ENCODE measurements around the gene CCL20. TPM values are rescaled to one million over a fixed set of nuclear protein-coding genes. Genes with fewer than 3 reads are reported as not detected.
"Not testable (repeated sequence)": the region's sequence is repeated elsewhere in the genome, so short reads cannot be mapped to it uniquely, and the experiment has no call there.

Gene CCL20
- polyA plus RNA-seq, 1 donor: 0.49 TPM

DNA sequence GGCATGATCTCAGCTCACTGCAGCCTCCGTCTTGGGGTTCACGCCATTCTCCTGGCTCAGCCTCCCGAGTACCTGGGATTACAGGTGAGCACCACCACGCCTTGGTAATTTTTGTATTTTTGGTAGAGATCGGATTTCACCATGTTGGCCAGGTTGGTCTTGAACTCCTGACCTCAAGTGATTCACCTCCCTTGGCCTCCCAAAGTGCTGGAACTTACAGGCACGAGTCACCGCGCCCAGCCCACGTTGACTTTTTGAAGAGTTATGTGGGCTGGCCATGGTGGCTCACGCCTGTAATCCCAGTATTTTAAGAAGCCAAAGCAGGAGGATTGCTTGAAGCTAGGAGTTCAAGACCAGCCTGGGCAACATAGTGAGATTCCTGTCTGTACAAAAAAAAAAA is 20.8 kb downstream of the CCL20 start:
- no peak for DNase-seq (ENCODE audit: low read depth)

DNA sequence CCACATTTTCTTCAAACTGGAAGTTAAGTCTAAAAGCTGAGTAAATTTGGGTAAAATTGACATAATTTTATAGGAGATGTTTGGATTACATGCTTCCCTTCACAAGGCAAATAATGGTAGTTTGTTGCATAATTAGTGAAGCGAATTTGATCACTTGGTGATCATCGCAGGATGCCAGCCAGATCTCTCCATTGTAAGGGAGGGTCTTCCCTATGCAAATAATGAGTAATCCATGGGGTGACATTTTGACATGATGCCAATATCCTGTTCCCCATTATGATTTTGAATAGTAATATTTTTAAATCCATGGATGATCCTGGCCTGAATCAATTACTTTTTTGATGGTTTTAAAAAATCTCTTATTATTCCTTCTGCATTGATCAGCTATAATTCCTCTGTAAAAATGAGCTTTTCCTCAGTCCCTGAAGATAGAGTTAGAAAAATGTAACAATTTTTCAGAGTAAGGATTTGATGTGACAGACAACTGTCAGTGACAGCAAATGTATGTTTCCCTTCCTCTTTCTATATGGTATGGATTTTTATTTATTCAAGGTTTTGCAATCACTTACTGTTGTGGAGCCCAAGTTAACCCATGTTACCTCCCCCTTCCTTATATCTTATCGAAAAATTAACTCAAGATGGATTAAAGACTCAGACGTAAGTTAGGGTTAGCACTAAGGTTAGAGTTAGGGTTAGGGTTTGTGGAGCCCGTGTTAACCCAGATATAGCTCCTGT is 21.4 kb downstream of the CCL20 start:
- DNase-seq (ENCODE audit: low read depth): no peak

- DNase-seq (ENCODE audit: low read depth): not testable (repeated sequence)
Measured at GRCh38 chr2:227839339-227840129, 25.9 kb downstream of the CCL20 start.

DNA sequence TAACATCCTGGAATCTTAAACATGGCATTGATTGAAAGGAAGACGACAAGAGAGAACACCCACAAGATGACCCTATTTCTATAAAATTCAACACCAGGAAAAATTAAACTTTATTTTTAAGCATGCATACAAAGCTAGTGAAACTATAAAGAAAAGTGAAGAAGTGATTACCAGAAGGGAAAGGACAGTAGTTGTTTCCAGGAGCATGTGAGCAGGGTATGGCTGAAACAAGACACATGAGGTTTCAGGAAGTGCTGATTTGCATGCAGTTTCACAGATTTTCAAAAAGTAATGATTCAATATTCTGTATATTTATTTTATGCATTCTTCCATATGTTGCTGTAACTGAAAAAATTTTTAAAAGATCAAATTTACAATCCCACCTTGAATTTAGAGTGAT is 33.2 kb downstream of the CCL20 start:
- DNase-seq (ENCODE audit: low read depth): no peak

GRCh38 chr2:227848146-227848545 is 34.5 kb downstream of the CCL20 start:
- DNase-seq (ENCODE audit: low read depth): no peak

GRCh38 chr2:227848586-227848985 is 34.9 kb downstream of the CCL20 start:
- no peak for DNase-seq (ENCODE audit: low read depth)

DNA sequence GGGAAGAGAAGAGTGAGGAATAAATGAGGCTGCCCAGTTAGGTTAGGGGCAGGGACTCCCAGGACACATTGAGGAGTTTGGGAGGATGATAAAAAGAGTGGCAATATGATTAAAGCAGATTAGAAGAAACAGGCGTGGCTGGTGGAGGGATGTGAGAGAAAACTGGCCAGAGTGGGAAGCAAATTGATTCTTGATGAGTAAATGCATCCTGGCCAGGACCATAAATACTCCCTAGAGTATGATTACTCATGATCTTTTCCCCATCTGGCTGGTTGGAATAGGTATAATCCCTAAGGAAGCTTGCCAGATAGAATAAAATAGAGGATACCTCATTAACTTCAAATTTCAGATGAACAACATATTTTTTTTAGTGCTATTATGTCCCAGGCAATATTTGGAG is 36.3 kb downstream of the CCL20 start:
- no peak for DNase-seq (ENCODE audit: low read depth)

DNA sequence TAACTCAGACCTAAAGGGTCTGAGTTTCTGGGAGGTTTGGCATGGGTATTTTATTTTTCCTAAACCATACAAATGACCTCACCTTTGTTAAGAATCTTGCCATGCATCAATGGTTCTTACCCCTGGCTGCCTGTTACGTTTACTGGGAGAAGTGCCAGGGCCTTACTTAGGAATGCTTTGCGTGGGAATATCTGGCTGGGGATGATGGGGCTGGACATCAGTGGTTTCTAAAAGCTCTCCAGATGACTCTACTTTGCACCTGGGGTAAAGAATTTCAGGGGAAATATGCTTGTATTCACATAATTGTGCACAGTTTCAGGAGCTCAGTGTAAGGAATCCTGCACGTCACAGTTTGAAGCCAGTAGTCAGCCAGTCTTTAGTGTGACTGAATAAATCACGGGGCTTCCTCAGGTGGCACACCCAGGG is 39.6 kb downstream of the CCL20 start:
- DNase-seq (ENCODE audit: low read depth): no peak

DNA sequence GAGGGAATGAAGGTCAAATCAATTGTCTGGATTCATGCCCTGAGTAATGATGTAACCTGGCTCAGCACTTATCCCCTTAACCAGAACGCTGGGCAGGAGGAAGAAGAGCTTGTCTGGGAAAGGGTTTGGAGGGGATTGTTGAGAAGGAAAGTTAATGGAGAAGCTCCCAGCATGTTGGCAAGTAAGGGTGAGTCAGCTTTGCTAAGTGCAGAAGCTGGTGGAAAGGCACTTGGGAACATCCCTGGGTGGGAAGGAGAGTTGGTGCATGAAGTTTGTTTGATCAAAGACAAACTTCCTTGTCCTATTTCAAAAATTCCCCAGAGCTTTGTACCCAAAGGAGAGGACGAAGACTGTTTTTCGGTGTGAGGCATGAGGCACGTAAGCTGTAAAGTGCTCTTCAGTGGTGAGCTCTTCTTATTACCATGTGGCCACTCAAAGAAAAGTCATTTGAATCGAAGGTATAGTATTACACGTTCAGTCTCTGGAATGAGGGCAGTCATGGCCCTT is 40.2 kb downstream of the CCL20 start:
- no peak for DNase-seq (ENCODE audit: low read depth)

DNA sequence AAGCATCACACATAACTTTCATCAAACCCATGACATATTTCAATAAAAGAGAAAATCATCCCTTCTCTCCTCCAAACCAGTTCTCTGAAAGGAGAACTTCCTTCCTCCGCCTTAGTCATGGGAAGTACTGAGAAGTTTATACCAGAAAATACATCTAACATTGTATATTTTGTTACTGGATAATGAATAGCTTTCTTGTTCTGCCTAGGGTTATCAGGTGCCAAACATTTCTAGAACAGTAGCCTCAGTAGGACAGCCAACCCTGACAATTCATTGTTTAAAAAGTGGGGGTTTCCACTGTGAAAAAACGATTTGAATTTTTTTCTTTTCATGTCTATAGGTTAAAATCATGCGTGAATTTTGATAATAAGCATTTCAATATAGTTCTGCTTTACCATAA is 41.8 kb downstream of the CCL20 start:
- DNase-seq (ENCODE audit: low read depth): no peak

DNA sequence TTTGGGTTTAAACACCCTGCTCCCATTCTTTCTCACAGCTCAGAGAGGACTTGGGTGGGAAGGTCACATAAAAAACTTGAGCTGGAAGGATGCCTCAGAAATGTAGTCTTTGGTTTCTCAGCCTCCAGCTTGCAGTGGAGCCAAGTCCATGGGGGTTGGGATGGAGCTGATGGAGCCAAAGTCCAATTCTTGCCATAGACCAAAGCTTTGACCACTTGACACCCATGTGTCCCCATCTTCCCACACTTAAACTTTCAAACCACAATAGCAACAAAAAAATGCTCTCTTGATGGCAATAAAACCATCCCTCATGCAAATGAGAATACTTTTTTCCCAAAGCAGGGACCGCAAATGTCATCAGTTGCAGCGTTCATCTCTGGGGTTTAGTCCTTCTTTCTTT is 43.1 kb downstream of the CCL20 start:
- no peak for DNase-seq (ENCODE audit: low read depth)

- no peak for DNase-seq (ENCODE audit: low read depth)
Measured at GRCh38 chr2:227860221-227860641, 46.6 kb downstream of the CCL20 start.

DNA sequence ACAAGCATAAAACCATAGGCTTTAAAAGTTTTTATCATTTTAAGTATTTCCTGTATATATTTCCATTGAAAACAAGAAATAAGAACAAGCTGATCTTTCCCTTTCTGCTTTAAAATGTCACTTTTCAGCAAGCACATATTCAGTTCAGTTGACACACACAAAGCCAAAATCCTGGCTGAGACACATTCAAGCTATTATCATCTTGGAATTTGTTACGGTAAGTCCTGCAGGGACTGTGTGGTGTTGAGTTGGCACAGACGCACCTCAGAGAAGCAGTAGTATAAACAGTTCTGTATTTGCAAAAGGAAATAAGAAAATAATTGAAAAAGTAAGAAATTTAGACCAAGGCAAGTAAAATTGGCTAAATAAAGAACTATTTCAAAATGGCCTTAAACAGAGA is 47.4 kb downstream of the CCL20 start:
- no peak for DNase-seq (ENCODE audit: low read depth)

DNA sequence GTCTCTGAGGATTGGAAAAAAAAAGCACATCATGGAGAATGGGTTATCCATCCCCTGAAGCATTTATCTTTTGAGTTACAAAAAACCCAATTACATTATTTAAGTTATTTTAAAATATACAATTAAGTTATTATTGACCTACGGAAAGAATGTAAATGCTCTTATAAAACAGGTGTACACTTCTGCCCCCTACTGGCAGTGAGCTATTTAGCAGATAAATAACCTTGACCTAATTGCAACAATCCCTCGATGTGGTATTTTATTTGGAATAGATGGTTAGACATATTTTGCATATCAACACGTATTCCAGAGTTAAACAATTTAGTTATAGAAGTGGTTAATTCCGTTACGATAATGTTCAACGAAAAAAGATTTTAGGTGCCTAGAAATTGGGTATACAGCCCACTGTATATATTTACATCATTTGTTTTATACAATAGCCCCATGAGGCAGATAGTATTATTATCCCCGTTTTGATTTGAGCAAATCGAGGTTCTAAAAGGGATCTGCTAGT is 48.6 kb downstream of the CCL20 start:
- no peak for DNase-seq (ENCODE audit: low read depth)

GRCh38 chr2:227862741-227863588 is 49.3 kb downstream of the CCL20 start:
- DNase-seq (ENCODE audit: low read depth): no peak

DNA sequence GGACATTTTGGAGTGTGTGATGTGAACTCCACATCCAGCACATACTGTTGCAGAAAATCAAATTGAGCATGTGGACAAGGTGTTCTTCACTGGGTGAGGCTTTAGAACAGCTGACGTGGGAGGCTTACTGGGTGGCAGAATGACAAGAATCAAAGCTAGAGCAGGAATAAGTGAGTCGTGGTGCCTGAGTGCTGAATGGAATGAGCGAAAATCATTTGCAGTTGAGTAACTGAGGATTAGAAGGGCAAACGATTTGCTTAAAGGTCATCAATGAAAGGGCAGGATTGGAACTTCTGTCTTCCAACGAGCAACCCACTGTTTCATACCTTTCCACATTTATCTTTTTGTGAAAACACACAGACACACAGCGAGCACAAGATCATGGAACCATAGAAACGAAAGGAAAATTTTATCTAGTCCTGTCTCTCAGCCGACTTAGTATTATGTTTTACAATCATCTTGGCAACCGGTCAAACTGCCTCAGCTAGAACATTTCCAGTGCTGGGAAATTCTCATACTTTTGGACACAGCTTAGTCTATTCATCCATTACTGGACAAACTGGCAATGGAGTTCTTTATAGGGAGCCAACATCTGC is 50.6 kb downstream of the CCL20 start:
- no peak for DNase-seq (ENCODE audit: low read depth)

DNA sequence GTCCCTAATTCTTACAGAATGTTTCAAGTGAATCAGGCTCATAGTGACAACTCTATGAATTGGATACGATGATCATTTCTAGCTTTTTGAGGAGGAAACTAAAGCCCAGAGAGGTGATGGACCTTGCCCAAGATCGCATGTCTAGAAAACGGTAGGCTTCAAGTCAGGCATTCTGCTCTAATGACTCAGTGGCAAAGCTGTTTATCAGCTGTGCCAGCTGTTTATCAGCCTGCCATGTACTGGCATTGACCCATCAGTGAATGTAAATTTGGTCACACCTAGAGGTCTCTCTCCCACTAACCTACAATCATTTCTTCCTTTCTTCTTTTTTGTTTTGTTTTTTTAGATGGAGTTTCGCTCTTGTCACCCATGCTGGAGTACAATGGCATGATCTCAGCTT is 51.6 kb downstream of the CCL20 start:
- DNase-seq (ENCODE audit: low read depth): no peak
